Trophoblast cell (in vitro differentiated cells and primary cell): ENCODE data around the gene ITGA1.

ENCODE experiments used
- DNase-seq, 2 donors: peaks; one replicate each; pipeline ENCODE4 v3.0.0-alpha.2; 2016
- H2AFZ ChIP-seq: 2 replicates; pipeline ENCODE4 v1.6.1; 2013; ENCODE audit warnings: low read length, moderate library complexity, mild to moderate bottlenecking; ENCODE audit not compliant: insufficient read depth, poor library complexity
- H2AK5ac ChIP-seq: 2 replicates; pipeline ENCODE4 v1.6.1; 2013; ENCODE audit warnings: mild to moderate bottlenecking, low read length
- H2BK120ac ChIP-seq: 2 replicates; pipeline ENCODE4 v1.6.1; 2013; ENCODE audit warnings: low read length, mild to moderate bottlenecking, moderate library complexity; ENCODE audit not compliant: insufficient read depth, poor library complexity
- H2BK12ac ChIP-seq: 2 replicates; pipeline ENCODE4 v1.6.1; 2013; ENCODE audit warnings: mild to moderate bottlenecking, low read length, moderate library complexity
- H2BK5ac ChIP-seq: 2 replicates; pipeline ENCODE4 v1.6.1; 2013; ENCODE audit warnings: low read length, low read depth, moderate library complexity, mild to moderate bottlenecking; ENCODE audit not compliant: poor library complexity
- H3K14ac ChIP-seq: 2 replicates; pipeline ENCODE4 v1.6.1; 2013; ENCODE audit warnings: mild to moderate bottlenecking, low read length
- H3K18ac ChIP-seq: 2 replicates; pipeline ENCODE4 v1.6.1; 2013; ENCODE audit warnings: mild to moderate bottlenecking, low read length
- H3K23ac ChIP-seq: 2 replicates; pipeline ENCODE4 v1.6.1; 2013; ENCODE audit warnings: low read length
- H3K27ac ChIP-seq: 2 replicates; pipeline ENCODE4 v1.5.1; 2013; ENCODE audit warnings: low read depth, mild to moderate bottlenecking, inconsistent platforms, low read length, moderate library complexity
- H3K27me3 ChIP-seq: 2 replicates; pipeline ENCODE4 v1.6.1; 2013; ENCODE audit warnings: inconsistent platforms, mild to moderate bottlenecking, low read length, moderate library complexity; ENCODE audit not compliant: insufficient read depth
- H3K36me3 ChIP-seq, 2 experiments: 1 replicate in 1 of 2; 2 replicates in 1 of 2; pipeline ENCODE4 v1.6.1; 2013; ENCODE audit warnings: low read length in 2 of 2, mild to moderate bottlenecking in 2 of 2, moderate library complexity in 1 of 2; ENCODE audit not compliant: insufficient read depth in 2 of 2, control insufficient read depth in 1 of 2
- H3K4ac ChIP-seq: 2 replicates; pipeline ENCODE4 v1.6.1; 2013; ENCODE audit warnings: low read depth, mild to moderate bottlenecking, low read length, moderate library complexity
- H3K4me1 ChIP-seq, 2 experiments: 1 replicate in 1 of 2; 2 replicates in 1 of 2; pipeline ENCODE4 v1.6.1; 2013; ENCODE audit warnings: low read length in 2 of 2, mild to moderate bottlenecking in 2 of 2, moderate library complexity in 1 of 2; ENCODE audit not compliant: insufficient read depth in 2 of 2, control insufficient read depth in 1 of 2
- H3K4me2 ChIP-seq: 2 replicates; pipeline ENCODE4 v1.6.1; 2013; ENCODE audit warnings: inconsistent platforms, mild to moderate bottlenecking, low read length, moderate library complexity
- H3K4me3 ChIP-seq: 2 replicates; pipeline ENCODE4 v1.5.1; 2013; ENCODE audit warnings: mild to moderate bottlenecking, low read depth, low read length, inconsistent platforms
- H3K79me1 ChIP-seq: one replicate; pipeline ENCODE4 v1.6.1; 2013; ENCODE audit warnings: low read length
- H3K79me2 ChIP-seq: 2 replicates; pipeline ENCODE4 v1.6.1; 2013; ENCODE audit warnings: low read length, mild to moderate bottlenecking; ENCODE audit not compliant: control insufficient read depth, insufficient read depth, poor library complexity
- H3K9ac ChIP-seq: 2 replicates; pipeline ENCODE4 v1.6.1; 2013; ENCODE audit warnings: mild to moderate bottlenecking, low read length
- H3K9me3 ChIP-seq: 2 replicates; pipeline ENCODE4 v1.6.1; 2013; ENCODE audit warnings: low read depth, mild to moderate bottlenecking, control low read depth, inconsistent platforms, low read length; ENCODE audit not compliant: insufficient read depth
- H4K12ac ChIP-seq: 2 replicates; pipeline ENCODE4 v1.6.1; 2013; ENCODE audit warnings: low read depth, mild to moderate bottlenecking, low read length, moderate library complexity
- H4K8ac ChIP-seq: 2 replicates; pipeline ENCODE4 v1.6.1; 2013; ENCODE audit warnings: low read depth, mild to moderate bottlenecking, low read length, moderate library complexity
- H4K91ac ChIP-seq: one replicate; pipeline ENCODE4 v1.6.1; 2013; ENCODE audit warnings: low read depth, mild to moderate bottlenecking, low read length, moderate library complexity
- WGBS: extraction: QIAGEN DNeasy Blood & Tissue Kit; methylation state at CpG from one replicate; pipeline ENCODE4 v1.1.7; 2013; ENCODE audit warnings: missing lambda C conversion rate; ENCODE audit not compliant: insufficient read length, insufficient coverage; ENCODE audit errors: extremely low coverage; 5-methylcytosine and 5-hydroxymethylcytosine counted together

ITGA1 gene

GRCh38 chr5:52771343-52772039 lies 16.2 kb upstream of the ITGA1 start:
- Histone ChIP-seq H3K4ac (no peak overlapping the region), H3K9ac (no peak overlapping the region), H3K4me3 (no peak overlapping the region), H3K27ac (no peak overlapping the region), H3K4me2 (no peak overlapping the region), H3K14ac (no peak overlapping the region), H2BK5ac (no peak overlapping the region), H3K9me3 (no peaks in the 10 kb centered on the region), H3K79me2 (no peaks in the 10 kb centered on the region), H3K4me1 (no peaks in the 10 kb centered on the region), H2BK120ac (no peak overlapping the region), H3K36me3 (no peaks in the 10 kb centered on the region), H3K23ac (no peak overlapping the region), H4K91ac (no peak overlapping the region), H3K79me1 (no peaks in the 10 kb centered on the region), H2BK12ac (no peak overlapping the region), H2AK5ac (no peak overlapping the region), H3K18ac (no peak overlapping the region), H3K27me3 (no peaks in the 10 kb centered on the region), H4K12ac (no peak overlapping the region), H2AFZ (no peak overlapping the region), H4K8ac (no peak overlapping the region)
- no peak for DNase-seq
- no CpG with 5 or more reads among the region's 3 CpGs for WGBS

GRCh38 chr5:52772668-52773067 lies 15.0 kb upstream of the ITGA1 start:
- DNase-seq, result no peak
- no peak overlapping the region for H3K4me3 ChIP-seq
- H3K23ac ChIP-seq, result no peak overlapping the region
- H3K14ac ChIP-seq, result no peak overlapping the region
- no peak overlapping the region for H2BK120ac ChIP-seq
- no peak overlapping the region for H3K27ac ChIP-seq
- no peaks in the 10 kb centered on the region for H3K79me2 ChIP-seq
- H4K91ac ChIP-seq, result no peak overlapping the region
- no peaks in the 10 kb centered on the region for H3K36me3 ChIP-seq
- H4K12ac ChIP-seq, result no peak overlapping the region
- H3K9me3 ChIP-seq, result no peaks in the 10 kb centered on the region
- no peak overlapping the region for H2BK12ac ChIP-seq
- no peak overlapping the region for H3K4me2 ChIP-seq
- no peaks in the 10 kb centered on the region for H3K4me1 ChIP-seq
- H4K8ac ChIP-seq, result no peak overlapping the region
- H3K9ac ChIP-seq, result no peak overlapping the region
- H3K4ac ChIP-seq, result no peak overlapping the region
- no peak overlapping the region for H2AK5ac ChIP-seq
- H3K27me3 ChIP-seq, result no peaks in the 10 kb centered on the region
- no peak overlapping the region for H2AFZ ChIP-seq
- H3K18ac ChIP-seq, result no peak overlapping the region
- H3K79me1 ChIP-seq, result no peaks in the 10 kb centered on the region
- H2BK5ac ChIP-seq, result no peak overlapping the region

- Histone ChIP-seq H4K91ac (no peak overlapping the region), H2AFZ (no peak overlapping the region), H3K9ac (no peak overlapping the region), H3K27me3 (no peaks in the 10 kb centered on the region), H2BK12ac (no peak overlapping the region), H3K23ac (no peak overlapping the region), H3K4me3 (no peak overlapping the region), H4K12ac (no peak overlapping the region), H3K79me2 (no peaks in the 10 kb centered on the region), H3K4me2 (no peak overlapping the region), H3K36me3 (no peaks in the 10 kb centered on the region), H2BK120ac (no peak overlapping the region), H2BK5ac (no peak overlapping the region), H3K14ac (no peak overlapping the region), H3K9me3 (no peaks in the 10 kb centered on the region), H2AK5ac (no peak overlapping the region), H3K27ac (no peak overlapping the region), H3K4me1 (no peaks in the 10 kb centered on the region), H3K79me1 (no peaks in the 10 kb centered on the region), H3K4ac (no peak overlapping the region), H3K18ac (no peak overlapping the region), H4K8ac (no peak overlapping the region)
- no peak for DNase-seq
- WGBS, result no CpG with 5 or more reads among the region's 2 CpGs
Observed at GRCh38 chr5:52773342-52773741, 14.4 kb upstream of the ITGA1 start.

- Histone ChIP-seq H3K9ac (no peak overlapping the region), H2BK12ac (no peak overlapping the region), H3K4me3 (no peak overlapping the region), H2BK5ac (no peak overlapping the region), H3K27me3 (no peaks in the 10 kb centered on the region), H3K36me3 (no peaks in the 10 kb centered on the region), H2BK120ac (no peak overlapping the region), H3K18ac (no peak overlapping the region), H2AK5ac (no peak overlapping the region), H3K4me2 (no peak overlapping the region), H2AFZ (no peak overlapping the region), H4K12ac (no peak overlapping the region), H3K14ac (no peak overlapping the region), H3K9me3 (no peaks in the 10 kb centered on the region), H4K8ac (no peak overlapping the region), H4K91ac (no peak overlapping the region), H3K27ac (no peak overlapping the region), H3K79me2 (no peaks in the 10 kb centered on the region), H3K79me1 (no peaks in the 10 kb centered on the region), H3K23ac (no peak overlapping the region), H3K4ac (no peak overlapping the region), H3K4me1 (no peaks in the 10 kb centered on the region)
- WGBS, result no CpG with 5 or more reads among the region's 5 CpGs
- DNase-seq, result no peak
Observed at GRCh38 chr5:52774005-52774410, 13.7 kb upstream of the ITGA1 start.
